Activated T-helper 9 cell treated with anti-CD3 and anti-CD28 coated beads, Interleukin-2, amount 50 U/mL, for 16 hours (primary cell): ENCODE measurements around the gene RHOC.

Experiments used
- DNase-seq: peaks from one replicate; pipeline ENCODE4 v3.0.0-alpha.2; 2020; ENCODE audit warnings: low read depth

Gene RHOC

DNA sequence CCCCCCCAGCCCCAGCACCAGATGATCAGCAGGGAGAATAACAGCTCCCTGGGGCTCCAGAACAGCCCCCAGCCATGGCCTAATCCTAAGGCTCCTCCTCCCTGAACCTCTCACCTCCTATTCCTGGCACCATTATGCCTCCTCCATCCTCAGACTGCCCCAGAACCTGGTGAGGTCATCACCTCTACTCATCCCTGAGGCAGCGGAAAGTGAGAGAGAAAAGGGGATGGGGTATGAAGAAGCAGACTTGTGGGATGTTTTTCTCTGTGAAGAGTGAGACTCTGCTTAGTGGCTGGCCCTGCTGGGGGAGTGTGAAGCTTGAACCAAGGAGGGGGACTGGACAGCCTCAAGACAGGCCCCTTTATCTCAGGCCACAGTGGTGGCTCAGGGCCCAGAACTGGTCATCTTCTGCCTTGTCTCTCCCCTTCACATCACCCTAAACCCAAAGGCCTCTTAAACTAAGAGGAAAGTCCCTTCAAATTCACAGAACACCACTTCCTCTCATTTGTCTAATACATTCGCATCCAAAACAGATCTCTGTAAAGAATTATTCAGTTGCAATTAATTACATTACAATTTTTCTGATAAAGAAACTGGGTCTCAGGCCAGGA lies 10.4 kb upstream of the RHOC start:
- no peak for DNase-seq

DNA sequence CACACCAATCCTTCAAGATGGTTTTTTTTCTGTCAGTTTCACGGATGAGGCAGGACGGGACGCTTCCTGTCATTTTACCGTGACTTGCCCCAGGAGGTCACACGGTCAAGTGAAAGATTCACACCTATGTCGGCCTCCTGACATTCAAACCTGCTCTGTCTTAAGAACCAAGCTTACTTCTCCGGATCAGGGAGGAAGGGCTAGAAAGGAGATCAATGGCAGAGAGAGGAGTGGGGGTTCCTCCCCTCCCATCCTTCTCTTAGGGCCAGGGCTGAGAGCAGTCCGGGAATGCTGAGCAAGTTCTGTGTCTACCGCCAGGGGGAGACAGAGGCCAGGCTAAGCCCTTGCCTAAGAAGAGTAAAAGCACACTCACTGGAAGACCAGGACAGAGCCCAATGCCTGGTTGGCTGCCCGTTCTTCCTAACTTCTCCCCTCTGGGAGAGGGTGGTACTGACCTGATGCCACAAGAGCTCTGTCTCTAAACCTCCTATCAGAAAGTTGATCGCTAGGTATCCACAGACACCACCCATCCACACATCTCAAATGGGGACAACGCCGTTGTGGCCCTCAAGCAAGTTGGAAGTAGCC lies 9.3 kb upstream of the RHOC start:
- DNase-seq, result peak; percentile 70

DNA sequence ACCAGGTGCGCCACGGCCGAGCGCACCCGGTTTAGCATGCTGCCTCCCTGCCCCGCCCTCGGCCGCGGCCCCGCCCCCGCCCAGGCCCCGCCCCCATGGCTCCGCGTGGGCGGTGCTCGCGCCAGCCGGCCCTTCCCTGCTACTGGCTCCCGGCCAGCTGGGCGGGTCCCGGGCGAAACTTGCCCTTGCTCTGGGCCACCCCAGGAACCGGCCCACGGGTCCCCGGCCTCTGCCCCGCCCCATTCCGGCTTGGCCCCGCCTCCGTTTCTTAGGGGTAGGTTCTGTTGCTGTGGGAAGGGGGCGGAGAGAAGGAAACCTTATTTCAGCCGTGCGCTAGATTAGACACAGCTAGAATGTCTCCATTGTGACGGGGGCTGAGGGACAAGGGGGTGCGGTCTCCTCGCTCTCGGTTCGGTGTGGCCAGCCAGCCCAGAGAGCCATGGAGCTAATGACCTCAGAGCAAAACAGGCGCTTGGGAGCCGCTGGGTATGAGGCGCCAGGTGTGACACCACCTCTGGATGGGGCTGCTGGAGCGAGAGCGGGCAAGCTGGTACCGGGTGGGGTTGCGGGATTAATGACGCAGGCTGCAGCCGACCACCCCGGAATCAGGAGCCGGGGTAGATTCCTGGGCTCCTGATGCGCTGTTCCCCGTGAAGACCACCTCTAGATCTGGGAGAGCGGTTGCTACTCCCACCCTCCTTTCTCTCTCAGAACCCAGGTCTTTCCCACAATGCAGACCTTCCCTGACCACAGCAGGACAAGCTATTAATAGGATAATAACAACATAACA lies 8.5 kb upstream of the RHOC start, which contains the start of gene PPM1J:
Gene PPM1J (minus strand): TSS at position 69 of the 790 bp plus-strand sequence. CDS start 31 bp downstream, at position 38.
- DNase-seq, result peak; percentile 97

DNA sequence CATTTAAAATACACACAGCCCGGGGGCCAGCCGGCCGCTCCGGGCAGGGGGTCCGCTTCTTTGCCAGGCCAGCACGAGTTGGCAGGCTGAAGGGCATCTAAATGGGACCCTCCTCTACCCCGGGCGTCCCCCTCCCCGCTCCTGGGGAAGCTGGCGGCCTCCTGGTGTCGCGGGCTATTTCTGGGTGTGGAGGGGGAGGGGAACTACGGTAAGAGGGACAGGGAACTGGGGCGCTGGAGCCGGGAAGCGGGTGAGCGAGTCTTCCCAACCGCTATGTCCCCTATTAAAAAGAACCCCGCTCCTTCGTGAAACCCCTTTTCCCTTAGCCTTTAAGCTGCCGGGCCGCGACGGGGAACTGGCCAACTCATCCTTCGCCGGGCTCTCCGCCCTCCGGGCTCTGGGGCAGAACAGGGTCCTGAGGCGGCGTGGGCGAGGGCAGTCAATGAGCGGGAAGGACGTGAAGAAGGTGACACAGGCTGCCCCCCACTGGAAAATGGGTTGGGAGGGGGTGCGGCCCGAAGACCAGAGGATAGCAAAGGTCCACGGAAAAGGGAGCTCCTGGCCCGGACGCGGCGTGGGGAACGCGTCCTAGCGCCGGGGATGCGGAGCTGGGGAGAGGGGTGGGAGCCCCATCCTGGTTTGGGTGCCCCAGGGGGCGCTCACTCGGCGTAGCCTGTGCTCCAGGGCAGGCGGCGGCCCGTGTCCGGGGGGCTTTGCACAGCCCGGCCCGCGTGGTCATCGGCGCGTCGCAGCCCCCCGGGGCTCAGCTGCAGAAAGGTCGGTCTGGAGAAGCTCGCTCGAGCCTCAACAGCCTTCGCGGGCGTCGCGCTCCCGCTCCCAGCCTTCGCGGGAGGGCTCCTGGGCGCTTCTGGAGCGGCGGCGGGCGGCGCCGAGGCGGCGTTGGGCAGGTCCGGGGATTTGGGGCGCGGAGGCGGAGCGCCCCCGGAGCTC lies 7.7 kb upstream of the RHOC start:
- no peak for DNase-seq

DNA sequence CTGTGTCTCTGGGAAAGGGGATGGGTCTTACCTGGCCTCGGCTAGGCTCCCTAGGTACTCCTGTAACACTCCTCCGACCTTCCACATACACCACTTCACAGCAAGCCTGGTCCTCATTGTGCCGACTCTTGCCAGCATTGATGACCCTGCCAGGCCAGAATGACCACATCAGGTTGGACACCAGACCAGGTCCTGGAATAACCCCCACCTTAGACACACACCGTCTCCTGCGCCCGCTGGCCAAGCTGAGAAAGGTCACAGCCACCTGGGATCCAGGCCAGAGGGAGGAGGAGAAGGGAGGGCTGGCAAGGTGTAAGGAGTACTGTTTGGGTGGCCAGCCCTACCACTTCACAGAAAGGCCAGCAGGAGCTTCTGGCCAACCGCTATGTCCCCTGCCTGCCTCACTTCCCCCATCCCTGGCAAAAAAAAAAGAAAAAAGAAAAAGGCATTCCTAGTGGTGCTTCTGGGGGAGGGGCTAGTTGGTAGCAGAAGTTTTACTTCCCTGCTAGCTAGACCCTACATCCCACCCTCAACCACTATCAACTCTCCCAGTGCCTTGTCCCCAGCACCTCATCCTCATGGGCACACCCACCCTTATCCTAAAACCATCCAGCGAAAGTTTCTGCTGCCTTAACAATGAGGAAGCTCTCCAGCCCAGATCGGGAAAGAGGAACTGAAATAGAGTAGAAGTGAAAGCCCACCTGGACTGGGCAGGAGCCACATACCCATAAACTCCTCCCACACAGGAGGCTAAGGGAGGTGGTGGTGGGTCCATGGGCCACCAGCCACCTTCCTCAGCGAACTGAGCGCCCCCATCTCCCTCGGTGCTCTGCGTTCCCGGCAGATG lies 6.8 kb upstream of the RHOC start:
- DNase-seq, result no peak

DNA sequence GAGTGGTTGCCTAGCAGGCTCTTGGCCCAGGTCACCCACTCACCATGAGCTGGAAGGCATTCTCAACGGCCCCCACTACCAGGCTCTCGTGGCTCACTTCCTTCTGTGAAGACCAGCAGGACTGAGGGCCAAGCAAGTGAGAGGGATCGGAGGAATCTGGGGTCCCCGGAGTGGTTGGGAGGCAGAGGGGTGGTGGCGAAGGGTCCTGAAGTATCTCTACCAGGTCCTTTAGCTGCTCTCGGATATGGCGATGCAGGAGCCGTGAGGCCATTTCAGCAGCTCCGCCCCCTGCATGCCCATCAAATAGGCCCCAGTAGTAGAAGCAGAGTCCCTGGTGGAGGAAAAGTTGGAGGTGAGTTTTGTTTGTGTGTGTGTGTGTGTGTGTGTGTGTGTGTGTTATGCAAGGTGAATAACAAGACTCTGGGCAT lies 5.8 kb upstream of the RHOC start:
- no peak for DNase-seq

DNA sequence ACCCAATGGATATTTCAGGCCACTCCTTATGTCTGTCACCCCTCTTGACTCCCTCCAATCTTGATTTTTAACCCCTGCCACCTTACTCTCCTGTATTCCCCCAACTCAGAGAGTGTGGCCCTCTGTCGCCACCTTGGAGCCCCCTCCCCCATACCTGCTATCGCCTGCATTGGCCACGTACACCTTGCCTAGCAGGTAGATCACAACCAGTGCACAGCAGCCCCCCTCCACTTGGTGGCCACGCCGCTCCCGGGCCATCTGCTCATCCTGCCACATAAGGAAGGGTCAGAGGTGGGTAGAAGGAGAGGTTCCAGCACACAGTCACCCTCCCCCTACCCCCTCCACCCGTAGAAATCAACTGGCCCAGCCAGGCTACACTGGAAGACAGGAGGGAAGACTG lies 5.3 kb upstream of the RHOC start:
- DNase-seq, result no peak

DNA sequence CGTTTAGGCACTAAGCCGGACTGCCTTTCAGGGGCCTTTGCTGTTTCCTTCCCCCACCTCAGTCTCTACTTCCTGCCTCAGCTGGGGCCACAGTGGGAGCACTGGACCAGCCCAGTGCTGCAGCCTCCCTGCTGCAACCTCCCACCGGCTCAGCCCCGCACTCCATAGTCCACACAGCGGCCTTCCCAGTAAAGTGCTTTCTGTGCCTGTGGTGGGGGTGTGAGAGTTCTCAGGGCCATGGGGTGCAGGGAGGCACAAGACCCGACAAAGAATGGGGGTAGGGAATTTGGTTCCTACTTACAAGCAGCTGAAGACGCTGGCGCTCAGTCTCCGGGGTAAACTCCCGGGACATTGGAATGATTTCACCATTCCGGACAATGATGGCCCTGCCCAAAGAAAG lies 4.7 kb upstream of the RHOC start:
- no peak for DNase-seq

DNA sequence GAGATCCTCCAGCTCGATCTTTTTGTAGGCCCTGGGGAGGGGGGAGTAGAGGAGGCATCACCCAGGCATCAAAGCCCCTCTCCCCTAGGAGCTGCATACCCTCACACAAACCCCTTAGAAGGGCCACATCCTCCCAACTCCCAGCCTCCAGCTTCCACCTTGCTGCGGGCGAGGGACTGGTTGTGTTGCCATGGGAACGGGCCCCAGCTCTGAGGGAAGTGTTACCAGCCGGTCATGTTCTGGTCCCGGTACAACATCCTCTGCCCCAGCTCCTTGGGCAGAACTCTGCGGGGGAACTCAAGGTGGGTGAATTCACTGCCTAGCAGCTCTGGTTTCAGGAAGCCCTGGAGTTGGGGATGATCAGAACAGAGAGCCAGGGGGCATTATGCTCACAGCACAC lies 4.1 kb upstream of the RHOC start:
- no peak for DNase-seq

DNA sequence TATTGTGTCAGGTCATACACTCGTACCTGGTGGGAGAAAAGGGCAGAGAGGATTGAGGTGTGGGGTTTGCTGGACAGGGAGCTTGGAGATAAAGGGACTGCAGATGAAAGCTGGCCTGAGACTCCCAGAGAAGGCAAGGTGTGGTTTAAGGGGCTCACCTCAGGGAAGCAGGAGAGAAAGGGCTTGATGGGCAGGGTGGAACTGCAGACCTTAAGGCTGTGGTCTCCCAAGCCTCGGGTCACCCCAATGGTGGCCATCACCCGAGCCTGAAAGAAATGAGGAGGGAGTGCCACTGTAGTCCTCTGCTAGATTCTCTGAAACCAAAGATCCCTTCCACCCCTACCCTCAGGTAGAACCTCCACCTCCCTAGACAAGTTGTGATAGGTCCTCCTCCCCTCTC lies 3.7 kb upstream of the RHOC start:
- no peak for DNase-seq

DNA sequence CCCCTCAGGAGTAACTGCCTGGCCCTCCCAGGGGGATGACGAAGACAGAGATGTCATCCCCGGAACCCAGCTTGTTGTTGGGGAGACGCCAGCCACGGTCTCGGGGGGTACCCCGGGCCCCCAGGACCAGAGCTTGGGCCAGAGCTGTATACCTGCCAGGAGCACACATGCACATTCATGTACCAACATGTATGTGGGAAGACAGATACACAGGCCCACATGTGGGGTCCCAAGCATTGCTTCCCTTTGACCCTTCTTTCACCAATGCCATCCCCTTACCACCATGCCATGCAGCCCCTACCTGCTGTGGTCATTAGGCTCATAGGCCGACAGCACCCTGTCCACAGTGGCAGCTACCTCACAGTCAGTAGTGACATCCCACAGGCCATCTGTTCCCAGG lies 3.2 kb upstream of the RHOC start:
- DNase-seq, result no peak

DNA sequence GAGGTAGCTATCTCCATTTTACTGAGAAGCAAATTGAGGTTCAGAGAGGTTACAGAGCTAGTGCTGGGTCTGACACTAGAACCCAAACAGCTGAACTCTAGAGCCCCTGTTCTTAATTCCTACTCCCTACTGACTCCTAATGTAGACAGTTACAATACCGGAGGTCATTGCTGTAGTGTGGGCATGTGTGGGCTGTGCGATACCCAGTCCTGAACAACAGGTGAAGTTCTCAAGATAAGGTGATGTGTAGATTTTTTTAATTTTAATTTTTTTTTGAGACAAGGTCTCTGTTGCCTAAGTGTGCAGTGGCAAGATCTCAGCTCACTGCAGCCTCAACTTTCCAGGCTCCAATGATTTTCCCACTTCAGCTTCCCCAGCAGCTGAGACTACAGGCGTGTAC lies 1.6 kb upstream of the RHOC start:
- no peak for DNase-seq

DNA sequence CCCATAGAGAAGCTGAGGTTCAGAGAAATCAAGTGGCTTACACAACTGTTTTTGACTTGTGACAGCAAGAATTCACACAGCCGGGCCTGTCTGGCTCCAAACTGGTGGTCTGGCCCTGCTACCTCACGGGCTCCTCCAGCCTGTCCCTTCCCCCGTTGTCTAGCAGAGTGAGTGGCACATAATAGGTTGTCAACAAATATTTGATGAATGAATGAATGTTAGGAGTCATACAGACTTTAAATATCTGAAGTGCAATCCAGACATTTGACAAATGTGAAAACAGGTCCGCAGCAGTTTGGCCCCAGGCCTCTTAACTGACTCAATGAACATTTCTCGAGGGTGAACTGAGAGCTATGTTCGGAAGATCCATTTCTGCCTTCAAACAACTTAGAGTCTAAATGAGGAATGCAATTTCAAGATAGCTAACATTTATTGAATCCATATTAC lies 1.1 kb upstream of the RHOC start:
- no peak for DNase-seq

DNA sequence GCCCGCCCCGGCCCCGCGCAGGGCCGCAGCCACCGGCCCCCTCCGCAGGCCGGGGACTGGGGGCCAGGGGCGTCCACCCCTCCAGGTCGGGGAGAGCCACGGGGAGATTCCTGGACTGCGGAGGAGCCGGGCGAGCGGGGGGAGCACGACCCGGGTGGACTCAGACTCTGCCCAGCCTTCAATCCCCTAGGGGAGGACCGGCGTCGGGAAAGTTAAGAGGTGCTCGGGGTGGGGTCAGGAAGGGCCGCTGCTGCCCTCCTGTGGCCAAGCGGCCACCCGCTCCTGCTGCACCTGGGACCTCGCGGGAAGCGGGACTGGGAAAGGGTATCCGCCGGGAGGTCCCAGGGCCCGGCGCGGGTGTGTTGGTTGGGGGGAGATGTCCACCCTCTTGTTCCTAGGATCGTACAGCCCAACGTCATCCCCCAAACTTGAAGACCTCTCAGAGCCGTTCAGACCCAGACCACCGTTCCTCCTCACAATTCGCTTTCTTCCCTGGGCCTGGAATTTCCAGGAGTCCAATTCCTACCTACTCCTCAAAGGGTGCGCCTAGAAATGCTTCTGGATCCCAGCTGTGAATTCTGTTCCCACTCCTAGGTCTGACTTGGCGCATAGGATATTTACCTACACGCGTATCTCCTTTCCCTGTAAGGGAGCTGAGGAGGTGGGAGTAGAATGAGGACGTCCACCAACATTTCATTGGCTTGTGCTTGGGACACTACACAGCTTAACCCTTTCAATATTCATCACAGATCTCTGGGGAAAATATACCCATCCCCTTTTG lies 484 bp upstream of the RHOC start:
- DNase-seq, result peak; percentile 58

DNA sequence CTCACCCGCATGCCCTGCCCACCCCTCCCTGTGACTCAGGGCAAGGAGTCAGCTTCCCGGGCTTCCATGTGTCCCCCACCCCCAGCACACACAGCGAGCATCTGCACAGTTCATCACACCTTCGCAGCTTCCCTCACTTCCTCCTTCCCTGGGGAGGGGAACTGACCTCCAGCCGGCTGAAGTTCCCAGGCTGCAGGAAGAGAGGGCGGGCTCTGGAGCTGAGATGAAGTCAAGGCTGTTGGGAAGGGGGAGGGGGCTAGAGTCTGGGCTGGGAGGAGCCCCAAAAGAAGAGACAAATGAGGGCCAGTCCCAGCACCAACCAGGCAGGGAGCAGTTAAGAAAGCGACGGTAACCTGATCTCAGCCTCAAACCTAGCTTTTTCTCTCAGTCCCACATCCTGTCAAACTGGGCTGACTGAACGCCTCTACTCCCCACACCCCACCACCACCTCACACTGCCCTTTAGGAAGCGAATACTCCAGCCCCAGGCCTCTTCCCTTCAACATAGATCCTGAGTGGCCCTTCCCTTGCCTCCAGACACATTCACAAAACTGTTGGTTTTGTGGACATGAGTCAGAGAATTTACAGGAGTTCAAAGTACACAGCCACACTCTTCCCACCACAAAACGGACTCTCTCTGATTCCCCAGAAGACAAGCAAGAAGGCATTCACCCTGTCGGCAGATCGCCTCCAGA lies 1.8 kb downstream of the RHOC start:
- DNase-seq, result no peak

DNA sequence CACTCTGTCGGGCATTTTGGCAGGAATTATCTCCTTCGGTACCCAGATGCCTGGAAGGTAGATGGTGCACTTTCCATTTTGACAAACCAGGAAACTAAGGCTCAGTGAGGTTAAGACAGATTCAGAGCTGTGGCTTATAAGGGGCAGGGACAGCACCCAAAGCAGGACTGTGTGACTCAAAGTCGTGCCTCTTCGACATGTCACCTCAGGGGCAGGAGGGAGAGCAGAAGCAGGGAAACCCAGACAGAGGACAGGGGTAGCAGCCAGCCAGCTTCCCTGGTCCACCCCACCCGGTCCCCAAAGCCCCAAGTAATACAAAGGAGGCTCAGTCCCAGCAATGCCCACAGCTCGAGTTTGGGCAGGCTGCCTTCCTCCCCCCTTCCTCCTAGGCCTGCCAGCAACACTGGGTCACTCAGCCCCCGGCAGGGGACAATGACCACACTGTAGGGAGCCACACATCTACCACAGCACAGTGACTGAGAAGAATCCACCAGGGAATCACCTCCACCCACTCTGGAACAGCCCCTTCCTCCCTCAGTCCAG lies 2.5 kb downstream of the RHOC start:
- DNase-seq, result no peak

DNA sequence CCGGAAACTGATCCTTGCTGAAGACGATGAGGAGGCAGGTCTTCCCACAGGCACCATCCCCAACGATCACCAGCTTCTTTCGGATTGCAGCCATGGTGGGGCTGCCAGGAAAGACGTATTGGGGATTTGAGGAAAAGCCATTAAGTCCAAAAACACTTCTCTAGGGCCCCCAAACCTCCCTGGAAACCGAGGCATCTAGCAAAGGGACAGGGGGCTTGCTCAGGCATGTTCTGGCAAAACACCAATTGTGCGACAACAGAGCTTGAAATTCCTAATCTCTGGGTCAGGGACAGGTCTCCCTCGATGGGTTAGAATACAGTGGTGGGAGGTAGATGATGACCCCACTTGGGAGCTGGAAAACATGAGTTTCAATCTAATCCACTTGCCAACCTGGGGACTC lies 3.2 kb downstream of the RHOC start:
- no peak for DNase-seq

DNA sequence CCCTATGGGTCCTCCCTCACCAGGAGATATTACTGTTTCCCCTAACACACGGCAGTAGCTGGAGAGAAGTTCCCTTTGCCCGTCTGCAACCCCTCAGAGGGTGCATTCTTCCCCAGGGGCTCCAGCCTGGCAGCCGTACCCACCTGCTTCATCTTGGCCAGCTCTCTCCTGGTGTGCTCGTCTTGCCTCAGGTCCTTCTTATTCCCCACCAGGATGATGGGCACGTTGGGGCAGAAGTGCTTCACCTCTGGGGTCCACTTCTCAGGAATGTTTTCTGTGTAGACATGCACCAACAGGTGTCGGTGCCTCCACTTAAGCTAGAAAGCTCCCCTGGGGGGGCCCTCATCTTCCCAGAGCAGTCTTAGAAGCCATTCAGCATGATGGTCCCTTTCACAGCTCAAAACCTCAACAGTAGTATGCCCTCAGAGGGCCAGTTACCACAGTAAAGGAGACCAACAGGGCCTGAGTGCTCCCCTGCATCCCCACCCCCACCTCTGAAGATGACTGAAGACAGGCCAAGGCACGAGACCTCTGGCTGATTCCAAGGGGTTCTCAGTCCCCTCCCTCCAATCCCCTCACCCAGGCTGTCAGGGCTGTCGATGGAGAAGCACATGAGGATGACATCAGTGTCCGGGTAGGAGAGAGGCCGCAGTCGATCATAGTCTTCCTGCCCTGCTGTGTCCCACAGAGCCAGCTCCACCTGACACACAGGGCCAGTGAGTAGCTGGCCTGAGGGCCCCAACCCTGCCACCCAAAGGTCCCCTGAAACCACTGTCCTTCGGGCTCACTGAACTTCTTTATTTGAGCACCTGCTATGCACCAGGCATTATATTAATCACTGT lies 4.3 kb downstream of the RHOC start:
- no peak for DNase-seq

DNA sequence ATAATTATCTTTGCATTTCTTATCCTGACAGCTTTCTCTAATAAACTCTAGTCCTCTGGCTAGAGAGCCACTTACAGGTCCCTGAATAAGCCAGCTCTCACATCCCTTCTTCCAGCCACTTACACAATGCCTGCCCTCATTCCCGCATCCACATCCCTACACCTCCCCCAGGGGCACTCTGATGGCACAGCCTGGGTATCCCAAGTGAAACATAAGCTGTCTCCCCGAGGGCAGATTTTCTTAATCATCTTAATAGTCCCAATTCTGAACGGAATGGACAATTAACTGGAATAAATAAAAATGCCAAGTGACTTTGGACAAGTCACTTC lies 4.9 kb downstream of the RHOC start:
- no peak for DNase-seq
